Dermis microvascular lymphatic vessel endothelial cell (primary cell): Measurements from ENCODE around the gene CFAP45. TPM values are rescaled to one million over a fixed set of nuclear protein-coding genes. Genes with fewer than 3 reads are reported as not detected.

ENCODE experiments used
- DNase-seq, 2 donors: peaks; one replicate each; pipeline versions ENCODE4 v3.0.0 to v3.0.0-alpha.2; 2010; ENCODE audit warnings: low read depth in 2 of 2
- total RNA-seq: library from RNA; depleted of rRNA; stranded (reverse); fragments of >200 nt; gene quantifications from 2 replicates; pipeline ENCODE4 v1.2.1, GENCODE V29; 2014

Gene CFAP45
- total RNA-seq, 1 donor from 2014 or later, result 0.51 TPM

DNA sequence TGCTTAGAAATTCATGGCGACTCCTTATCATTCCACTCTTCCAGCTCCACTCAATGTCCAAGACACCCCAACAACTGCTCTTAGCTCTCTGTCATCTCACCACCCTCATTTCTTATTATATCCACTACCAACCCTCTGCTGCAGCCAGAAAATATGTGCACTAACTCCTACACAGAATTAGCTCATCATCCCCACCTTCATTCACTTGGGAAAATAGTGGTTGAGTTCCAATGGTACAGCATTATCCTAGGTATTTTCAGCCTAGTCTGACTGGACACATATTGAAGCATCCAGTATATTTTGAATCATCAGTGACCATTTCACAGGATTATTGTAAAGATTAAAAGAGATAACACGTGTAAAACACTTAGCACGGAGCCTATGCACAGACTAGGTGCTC is 20.8 kb downstream of the CFAP45 start:
- DNase-seq, result no peak

DNA sequence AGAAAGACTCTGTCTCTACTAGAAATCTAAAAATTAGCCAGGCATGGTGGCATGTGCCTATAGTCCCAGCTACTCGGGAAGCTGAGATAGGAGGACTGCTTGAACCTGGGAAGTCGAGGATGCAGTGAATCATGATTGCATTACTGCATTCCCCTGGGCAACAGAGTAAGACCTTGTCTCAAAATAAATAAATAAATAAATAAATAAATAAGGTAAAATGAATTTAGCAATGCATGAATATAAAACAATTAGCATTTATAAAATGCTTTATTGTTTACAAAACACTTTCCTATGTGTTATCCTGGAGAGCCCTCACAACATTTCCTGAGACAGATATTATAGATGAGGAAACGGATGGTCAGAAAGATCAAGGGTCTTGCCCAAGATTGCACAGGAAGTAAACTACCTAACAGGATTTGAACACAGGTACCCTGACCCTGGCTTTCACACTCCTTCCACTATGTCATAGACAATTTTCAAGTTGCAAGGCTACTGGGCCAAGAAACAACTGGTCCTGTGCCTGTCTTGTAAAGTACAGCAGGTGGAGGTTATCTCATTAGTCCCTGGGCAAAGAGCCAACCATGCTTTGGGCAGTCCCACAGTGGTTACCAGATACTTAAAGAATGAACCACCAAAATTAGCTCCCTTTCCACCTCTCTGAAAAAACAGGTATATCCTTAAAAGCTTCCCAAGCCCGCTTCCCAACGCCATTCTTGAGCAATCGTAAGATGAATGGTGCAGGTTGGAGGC is 22.1 kb downstream of the CFAP45 start:
- DNase-seq, result no peak

DNA sequence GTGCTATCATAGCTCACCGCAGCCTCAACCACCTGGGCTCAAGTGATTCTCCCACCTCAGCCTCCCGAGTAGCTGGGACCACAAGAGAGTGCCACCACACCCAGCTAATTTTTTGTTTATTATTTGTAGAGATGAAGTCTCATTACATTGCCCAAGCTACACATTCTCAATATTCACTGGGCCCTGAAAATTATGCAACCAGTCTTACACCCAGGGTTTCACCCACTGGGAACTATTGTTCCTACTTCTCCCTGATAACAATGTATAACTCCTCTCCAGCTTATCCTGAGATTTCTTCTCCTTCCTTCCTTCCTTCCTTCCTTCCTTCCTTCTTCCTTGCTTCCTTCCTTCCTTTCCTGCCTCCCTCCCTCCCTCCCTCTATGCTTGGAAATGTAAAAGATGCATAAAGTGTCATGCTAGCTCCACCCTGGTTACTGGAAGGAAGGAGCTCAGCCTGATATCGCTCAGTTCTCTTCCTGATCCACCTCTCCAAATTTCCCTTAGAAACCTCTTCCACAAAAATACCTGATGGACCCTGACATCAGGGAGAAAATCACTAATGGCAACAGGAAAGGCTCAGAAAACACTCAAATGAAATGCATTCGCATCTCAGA is 26.3 kb downstream of the CFAP45 start:
- no peak for DNase-seq

DNA sequence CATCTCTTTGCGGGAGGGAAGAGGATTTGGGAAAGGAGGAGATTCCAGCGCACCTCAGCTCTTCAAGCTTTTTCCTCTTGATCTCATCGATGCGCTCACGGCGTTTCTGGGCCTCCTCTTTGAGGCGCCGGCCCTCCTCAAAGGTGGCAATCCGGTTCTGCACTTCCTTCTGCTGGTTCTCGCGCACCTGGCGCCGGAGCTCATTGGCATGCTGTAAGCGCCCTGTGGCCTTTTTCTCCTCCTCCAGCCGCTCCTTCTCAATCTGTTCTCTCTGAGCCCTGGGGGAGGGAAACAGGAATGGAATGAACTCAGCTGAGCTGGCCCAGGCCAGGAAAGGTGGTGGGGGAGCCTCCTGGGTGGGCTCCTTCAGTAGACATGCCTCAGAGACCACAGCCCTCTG is 27.1 kb downstream of the CFAP45 start:
- no peak for DNase-seq

DNA sequence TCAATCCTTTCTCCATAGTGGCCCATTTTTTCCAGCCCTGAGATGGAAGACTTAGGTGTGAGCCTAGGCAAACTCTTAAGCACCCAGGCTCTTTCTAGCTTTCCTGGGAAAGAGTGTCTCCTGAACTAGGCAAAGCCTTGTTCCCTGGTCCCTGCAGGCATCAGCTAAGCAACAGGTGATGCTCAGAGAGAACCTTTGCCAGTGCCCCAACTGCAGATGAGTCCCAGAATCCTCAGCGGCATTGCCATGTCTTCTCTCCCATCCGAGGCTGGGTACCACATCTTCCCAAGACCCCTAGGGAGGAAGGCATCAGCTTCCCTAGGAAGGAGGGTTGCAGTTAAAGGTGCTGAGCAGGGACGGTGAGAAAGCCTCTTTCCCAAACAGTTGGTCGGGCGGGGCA is 29.3 kb downstream of the CFAP45 start:
- DNase-seq, result no peak

DNA sequence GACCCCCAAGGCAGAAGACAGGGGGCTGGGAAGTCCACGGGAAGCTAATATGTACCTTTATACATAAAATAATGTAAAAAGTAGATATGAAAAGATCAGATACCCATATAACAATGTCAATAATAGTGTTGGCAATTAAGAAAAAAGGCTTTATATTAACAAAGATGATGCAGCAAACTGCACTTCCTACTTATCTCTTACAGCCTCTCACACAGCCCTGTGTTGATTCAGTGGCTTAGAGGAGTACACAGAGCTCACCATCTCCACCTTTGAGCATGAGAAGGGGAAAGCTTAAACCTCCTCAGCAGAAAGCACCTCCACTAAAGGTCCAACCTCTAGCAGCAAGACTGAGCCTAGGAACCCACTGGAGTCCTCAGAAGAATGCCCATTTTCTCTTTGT is 30.4 kb downstream of the CFAP45 start:
- DNase-seq, result no peak

DNA sequence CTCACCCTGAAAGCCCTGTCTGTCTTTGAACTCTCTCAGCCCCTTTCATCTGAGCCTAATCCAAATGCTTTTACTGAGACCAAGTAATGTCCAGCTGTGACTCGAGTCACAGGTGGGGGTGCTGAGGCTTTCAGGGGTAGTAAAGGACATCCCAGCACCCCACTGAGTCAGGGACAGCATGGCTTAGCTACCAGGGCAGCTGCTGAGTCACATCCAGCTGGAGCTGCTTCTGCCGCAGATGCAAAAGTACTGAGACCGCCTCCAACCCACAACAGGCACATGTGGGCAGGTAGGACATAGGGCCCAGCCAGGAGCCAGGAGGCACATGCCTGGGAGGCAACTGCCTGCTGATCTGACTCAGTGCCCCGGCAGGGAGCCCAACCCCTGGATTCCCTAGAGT is 30.8 kb downstream of the CFAP45 start:
- DNase-seq, result no peak

DNA sequence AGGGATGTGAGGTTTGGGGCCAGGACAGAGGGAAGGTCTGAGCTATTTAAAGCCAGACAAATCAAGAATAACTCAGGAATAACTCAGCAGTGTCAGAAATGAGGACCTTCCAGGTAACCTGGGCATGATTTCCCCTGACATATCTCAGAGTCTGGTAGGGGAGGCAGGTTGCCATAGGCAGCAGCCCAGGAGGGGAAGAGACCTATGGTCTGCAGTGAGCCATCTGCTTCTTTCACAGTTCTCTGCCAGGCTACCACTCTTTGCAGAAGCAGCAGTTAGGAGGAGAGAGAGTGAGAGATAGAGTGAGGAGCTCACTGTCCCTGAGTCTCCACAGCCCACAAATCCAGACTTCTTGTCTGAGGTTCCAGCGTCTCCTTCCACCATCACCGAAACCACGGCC is 31.2 kb downstream of the CFAP45 start:
- no peak for DNase-seq

DNA sequence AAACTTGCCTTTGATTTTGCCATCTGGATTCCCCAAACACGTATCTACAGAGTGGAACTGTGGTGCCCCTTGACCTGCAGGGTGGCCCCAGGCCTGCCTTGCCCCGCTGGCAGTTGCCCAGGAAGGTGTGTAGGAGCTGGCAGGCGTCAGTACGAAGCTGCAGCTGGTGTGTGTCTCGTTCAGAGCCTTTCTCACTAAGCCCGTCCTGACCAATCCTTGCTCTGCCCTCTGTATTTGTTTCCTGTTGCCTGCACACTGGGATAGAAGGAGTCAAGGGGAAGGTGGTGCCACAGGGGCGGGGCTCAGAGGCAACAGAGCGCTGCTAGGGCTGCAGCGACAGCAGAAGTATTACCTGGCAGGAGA is 32.3 kb downstream of the CFAP45 start:
- peak in 1 of 2 donors; percentile 20 for DNase-seq

DNA sequence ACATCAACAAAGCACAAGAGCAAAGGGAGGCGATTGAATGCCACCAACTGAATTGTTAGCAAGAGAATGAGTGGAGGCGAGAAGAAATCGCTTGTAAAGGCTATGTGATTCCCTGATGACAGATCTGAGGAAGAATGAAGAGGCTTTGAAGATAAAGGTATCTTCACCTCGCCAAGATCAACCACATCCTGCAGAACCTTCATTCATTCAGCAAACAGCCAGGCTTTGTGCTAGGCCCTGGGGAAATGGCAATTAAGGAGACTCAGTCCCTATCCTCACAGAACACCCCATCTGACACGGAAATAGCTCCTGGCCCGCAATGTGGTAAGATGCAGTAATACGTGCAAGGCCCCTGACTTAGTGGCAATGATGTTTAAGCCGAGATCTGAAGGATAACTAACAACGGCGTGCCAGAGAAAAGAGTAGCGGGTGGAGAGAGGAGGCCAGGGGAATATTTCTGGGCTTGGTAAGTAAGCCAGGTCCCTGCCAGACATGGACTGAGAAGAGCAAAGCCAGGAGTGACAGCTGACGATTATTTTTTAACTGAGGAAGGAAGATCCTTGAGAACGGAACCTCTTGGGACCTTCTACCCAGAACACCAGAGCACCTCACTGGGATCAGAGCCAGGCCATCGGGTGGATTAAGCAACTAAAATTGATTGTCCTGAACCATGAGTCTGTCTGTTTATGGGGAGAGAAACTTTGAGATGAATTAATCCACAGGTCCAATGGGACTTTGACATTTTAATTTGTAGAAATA is 32.9 kb downstream of the CFAP45 start:
- DNase-seq, result no peak

DNA sequence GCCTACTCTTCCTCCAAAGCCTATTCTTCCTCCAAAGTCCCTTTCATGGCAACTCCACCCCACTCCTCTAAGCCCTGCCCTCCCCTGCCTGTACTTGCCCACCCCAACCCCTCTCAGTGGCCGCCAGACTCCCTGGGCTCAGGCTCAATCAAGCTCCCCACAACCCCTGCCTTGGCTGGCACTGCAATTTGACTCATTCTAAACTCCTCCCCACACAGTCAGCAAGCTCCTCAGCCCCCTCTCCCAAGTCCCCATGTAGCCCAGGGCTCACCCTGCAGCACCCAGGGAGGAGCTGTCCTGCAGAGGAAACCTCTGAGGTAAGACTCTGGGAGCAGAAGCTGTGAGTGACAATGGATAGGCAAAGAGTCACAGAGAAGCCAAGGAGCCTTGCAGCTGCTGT is 33.9 kb downstream of the CFAP45 start:
- no peak for DNase-seq

DNA sequence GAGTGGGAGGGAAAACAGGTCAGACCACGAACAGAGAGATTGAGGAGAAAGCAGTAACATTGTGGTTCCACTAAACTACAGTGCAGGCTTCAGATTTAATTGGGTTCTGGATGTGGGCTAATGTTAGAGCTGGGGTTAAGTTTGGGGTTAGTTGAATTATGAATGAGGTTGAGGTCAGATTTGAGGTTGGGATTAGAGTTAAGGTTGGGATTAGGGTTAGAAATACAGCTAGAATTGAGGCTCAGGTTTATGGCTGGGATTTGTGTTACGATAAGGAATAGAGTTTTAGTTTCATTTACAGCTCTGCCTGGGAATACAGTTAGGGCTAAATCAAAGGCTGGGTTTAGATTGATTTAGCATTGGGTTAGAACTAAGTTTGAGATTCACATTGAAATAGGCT is 35.7 kb downstream of the CFAP45 start:
- DNase-seq, result no peak

DNA sequence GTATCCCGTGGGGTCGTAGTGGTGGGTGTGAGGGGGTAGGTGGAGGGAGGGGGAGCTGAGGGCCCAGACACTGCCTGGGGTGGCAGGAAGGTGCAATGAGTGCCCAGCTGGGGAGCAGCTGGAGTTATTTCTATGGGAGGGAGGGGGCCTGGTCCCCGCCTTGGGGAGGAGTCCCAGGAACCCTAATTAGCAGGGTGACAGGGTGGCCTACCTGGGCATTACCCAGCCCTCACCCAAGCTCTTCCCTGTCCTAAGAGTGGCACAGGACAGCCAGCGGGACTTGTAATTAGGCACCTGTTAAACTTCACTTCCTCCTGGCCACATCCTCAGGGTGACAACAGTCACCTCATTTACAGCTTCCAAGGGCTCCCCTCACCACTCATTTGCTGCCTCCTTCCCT is 37.4 kb downstream of the CFAP45 start, which contains the start of gene VSIG8:
TSS of gene VSIG8 (minus strand) at position 101 of the 400 bp plus-strand sequence. CDS start 136 bp downstream, outside the sequence.
- no peak for DNase-seq

DNA sequence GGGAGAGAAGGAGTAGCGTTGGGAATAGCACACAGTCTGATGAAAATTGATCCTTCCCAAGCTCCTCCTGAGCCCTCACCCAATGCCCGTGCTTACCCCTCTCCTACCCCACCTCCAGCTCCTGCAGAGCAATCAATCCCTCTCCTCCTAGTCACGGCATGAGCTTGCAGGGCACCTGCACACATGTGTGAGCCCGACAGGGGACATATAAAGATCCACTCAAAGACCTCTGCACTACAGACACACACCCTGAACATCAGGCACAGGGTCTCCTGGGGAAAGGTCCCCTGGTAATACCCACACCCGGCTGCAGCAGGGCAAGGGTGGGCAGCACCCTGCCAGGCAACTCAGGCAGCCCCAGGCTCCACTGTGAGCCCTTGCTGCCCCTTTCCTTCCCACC is 37.9 kb downstream of the CFAP45 start:
- DNase-seq, result no peak

DNA sequence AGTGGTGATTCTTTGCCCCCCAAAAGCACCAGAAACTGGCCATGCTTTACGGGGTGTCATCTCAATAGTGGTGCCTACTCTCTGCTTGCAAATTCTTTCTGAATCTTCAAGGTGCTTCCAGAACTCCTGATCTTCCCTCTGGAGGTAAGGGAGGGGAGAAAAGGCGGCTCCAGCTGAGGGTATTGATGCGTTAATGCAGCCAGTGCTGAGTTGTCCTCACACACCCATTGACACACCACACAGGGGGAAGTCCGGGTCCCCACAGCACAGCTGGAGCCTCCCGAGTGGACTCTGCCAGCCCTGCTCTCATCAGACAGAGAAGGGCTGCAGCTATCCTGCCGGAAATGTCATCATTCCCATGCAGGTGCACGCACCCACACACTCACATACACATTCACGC is 38.7 kb downstream of the CFAP45 start:
- DNase-seq, result no peak

DNA sequence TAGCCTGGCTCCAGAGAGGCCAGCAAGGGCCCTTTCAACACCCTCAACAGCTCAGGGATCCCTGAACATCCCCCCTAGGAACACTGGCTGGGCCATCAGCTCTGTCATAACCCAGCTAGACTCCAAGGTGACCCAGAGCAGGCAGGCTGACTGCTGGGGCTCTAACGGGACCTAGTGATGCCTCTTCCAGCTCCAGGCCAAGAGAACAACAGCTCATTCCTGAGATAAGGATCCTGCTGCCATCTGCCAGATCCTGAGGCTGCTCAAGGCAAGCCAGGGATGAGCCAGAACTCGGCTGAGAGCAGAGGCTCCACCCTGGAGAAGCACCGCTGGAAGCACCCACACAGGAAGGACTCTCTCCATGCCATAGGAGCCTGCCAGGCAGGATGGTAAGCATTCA is 39.5 kb downstream of the CFAP45 start:
- DNase-seq, result no peak

DNA sequence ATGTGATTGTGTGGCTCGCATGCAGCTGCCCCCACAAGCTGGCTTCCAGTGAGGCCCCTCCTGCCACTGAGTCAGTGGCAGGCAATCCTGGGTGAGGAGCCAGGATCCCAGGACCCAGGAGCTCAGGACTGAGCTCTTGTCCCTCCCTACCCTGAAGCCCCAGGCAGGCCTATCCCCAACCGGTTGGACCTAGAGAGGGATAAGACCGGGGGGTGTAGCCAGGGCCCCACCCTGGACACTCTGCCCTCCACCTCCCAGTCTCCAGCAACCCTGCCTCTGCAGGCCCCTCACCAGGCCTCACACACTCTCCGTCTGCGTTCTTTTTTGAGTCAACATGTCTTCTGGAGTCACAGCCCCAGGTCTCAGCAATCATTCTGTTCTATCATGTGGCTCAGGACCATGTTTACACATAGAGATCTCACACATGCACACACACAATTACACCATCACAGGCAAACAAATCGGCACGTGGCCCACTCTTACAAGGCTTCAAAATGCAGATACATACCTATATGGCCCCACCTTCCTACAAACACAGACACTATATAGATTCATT is 40.1 kb downstream of the CFAP45 start:
- no peak for DNase-seq

DNA sequence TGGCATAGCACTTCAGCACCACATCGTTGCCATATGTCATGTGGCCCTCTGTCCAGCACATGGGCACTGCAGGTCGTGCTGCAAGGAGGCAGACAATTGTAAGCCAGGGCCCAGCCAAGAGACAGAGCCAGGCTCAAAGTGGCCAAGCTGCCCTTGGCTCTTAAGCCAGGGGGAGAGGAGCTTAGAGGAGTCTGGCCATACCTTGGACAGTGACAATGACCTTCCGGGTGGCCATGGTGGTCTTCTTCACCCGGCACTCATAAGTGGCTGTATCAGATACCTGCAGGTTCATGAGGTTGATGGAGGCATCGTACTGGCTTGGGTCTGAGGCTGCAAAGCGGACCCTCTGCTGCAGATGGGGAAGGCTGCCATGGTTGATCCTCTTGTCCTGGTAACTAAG is 42.1 kb downstream of the CFAP45 start:
- DNase-seq, result no peak

DNA sequence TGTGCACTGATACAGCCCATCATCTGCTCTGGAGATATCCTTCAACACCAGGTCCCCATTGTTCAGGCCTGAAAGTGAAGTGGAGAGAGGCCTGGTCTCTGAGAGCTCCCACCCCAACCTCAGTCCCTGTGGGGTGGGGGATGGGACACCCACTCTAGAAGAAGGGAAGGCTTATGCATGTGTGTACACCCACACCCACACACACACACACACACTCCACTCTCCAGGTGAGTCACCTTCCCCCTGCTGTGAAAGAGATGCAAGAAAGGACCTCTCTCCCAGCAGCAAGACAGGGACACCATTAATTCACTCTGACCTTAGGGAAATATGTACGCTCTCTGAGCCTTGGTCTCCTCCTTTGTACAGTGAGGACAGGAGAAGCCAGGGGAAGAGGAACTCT is 43.4 kb downstream of the CFAP45 start:
- DNase-seq, result no peak

DNA sequence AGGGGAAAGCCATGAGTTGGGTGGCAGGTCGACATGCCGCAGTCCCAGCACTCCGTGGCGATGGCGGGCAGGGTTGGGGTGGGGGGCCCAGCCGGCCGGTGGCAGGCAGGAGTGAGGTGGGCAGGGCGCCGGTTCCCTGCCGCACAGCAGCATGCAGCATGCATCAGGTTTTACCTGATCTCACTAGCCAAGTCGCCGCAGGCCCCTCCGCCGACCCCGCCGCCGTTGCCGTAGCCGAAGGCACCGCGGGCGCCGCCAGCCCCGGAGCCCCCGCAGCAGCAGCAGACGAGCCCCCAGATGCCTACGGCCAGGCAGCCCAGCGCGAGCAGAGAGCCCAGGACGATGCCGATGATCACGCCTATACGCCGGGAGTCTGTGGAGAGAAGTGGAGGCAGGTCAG is 44.3 kb downstream of the CFAP45 start:
- DNase-seq, result no peak

DNA sequence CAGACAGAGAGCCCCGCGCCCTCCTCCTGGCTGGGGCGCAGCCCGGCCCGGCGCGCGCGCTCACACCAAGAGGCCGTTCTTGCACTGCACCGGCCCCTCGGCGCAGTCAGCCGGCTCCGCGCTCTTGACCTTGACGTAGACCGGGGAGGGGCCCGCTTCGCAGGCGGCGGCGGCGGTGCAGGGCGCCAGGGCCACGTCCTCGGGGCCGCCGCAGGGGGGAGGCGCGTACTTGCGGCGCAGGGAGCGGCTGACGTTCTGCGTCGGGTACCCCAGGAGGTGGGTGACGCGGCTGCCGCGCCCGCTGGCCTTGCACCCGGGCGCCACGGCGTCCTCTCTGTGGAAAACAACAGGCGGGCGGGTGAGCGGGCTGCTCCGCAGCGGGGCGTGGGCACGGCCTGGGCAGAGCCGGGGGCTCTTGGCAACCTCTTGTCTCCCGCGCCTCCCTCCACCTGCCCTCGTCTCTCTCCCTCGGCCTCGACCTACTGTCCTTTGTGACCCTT is 45.2 kb downstream of the CFAP45 start:
- peak in 1 of 2 donors; percentile 71 for DNase-seq

DNA sequence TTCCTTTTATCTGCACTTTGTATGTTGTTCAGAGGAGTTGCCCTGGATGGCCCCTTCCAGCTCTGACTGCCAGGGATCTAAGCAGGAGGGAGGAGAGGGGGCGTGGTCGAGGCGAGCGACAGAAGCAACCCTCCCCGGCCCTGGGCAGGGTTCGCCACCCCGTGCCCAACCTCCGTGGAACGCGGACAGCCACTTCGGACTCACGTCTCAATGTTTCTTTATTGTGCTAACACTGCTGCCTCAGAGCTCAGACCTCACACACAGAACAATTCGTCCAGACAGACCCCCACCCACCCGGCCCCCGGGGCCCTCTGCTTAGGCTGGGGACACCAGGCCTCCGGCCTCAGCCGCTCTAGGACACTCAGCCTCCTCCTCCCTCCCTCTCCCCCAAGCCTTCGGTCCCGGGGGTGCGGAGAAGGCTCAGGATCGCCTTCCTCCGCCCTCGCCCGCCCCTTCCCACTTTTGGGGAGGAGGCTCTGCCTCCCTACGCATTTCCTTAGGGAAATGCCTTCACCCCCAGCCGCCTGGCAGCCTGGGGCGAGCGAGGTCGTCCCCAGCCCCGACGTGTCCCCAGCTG is 45.8 kb downstream of the CFAP45 start:
- DNase-seq, result peak in 1 of 2 donors; percentile 41
